ENCODE measurements around the gene ARHGDIG.

DNA sequence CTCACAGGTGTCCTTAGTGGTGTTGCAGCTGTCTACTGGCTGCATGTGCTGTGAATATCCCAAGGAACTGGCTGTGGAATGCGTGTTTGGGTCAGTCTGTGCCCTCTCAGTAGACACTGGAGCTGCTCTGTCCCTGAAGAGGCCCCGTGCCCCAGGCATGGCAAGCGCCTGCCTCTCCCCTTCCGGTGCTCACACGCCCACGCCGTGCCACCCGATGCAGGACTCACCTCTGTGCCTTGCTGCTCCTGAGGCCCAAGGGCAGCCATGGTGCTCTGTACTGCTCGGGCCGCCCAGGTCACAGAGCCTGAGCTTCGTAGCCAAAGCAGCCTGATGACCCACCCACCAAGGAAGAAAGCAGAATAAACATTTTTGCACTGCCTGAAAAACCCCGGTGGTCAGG is 14.7 kb upstream of the ARHGDIG start:
- no peak for TF ChIP-seq CTCF (IDR thresholded peaks at IDR 0.05)
- no peak for TF ChIP-seq SIN3A (IDR thresholded peaks at IDR 0.05; ENCODE audit: borderline replicate concordance, insufficient read depth, low read depth, low read length)
- TF ChIP-seq POLR2AphosphoS5 (IDR thresholded peaks at IDR 0.05; ENCODE audit: low read depth, low read length) = no peak

Data from Panc1 (cell line).